Gastrocnemius medialis (tissue), 4 donors: ENCODE data around the gene ECEL1.
A peak's percentile ranks its signal among the peaks of the same experiment; 100 is the strongest.

Source experiments
- CTCF ChIP-seq, 5 experiments: fragments of 450-650 bp in 3 of 5; fragments of 200-600 bp in 2 of 5; sonication (generic) in 2 of 5; IDR thresholded peaks in 4 of 5; conservative IDR thresholded peaks in 1 of 5; 1 replicate in 4 of 5; 2 replicates in 1 of 5; pipeline ENCODE4 v1.5.1; 2016 to 2019; ENCODE audit warnings: antibody characterized with exemption in 5 of 5, mild to moderate bottlenecking in 3 of 5, moderate library complexity in 3 of 5
- POLR2A ChIP-seq, 2 donors: fragments of 450-650 bp; IDR thresholded peaks; one replicate each; pipeline ENCODE4 v1.6.1; 2017; ENCODE audit warnings: antibody characterized with exemption in 2 of 2, mild to moderate bottlenecking in 2 of 2, moderate library complexity in 2 of 2

GRCh38 chr2:232439758-232440135 is 47.9 kb downstream of the ECEL1 start:
- TF ChIP-seq CTCF (IDR thresholded peaks at IDR 0.05 in 4 of 5, conservative IDR thresholded peaks at IDR 0.05 in 1 of 5): peak in 2 of 5 experiments; percentile 27 to 48
- TF ChIP-seq POLR2A (IDR thresholded peaks at IDR 0.05): no peak
